ENCODE measurements around the gene SIGLEC12. TPM values are rescaled to one million over a fixed set of nuclear protein-coding genes. Genes with fewer than 3 reads are reported as not detected.

Gene SIGLEC12
- total RNA-seq, 1 donor from 2014 or later, result not detected

DNA sequence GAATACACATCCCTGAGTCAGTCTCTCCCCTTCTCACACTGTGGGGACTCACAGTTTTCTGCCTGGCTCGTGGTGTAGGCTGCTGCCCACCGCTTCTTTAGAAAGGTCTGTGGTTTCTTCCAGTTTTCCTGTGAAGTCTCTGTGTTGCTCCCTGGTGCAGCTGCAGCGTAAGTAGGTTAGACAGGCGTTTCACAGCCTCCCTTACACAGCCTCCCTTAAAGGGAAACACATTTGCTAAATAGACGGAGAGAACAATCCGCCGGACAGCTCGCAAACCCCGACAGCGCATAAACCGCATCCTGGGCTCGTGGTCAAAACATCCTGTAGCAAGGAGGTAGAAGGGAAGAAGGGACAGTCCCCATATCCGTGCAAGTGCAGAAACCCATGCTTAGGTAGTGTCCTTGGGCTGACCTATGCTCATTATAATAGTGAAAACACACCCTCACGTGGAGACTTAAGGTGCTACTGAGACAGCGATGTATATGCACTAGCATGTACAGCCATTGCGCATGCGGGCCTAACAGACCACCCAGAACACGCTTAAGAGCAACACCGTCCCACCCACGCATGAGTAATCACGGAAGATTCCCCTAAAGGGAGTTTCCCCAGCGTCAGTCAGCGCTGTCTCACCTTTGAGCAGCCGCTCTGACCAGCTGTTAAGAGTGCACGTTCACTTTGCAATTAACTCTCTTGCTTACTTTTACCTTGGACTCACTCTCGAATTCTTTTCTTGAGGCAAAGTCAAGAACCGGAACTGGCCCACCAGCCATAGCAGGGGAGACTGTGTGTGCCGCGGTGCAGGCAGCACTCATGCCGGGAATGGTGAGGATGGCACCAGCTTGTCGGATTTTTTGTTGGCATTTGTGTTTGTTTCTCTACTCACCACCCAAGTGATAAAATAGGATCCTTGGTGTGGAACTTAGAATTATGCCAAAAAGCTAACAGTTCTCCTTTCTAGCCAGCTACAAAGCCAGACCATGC, 59.9 kb downstream of the SIGLEC12 start:
- H3K4me3 Mint-ChIP-seq, result no peak overlapping the region
- no peaks in the 10 kb centered on the region for H3K36me3 Mint-ChIP-seq (ENCODE audit: low read depth)
- H3K9me3 Mint-ChIP-seq, result no peaks in the 10 kb centered on the region
- DNase-seq (ENCODE audit: low read depth, low spot score), result no peak
- TF ChIP-seq CTCF (conservative IDR thresholded peaks at IDR 0.05), result no peak
- H3K4me1 Mint-ChIP-seq, result no peaks in the 10 kb centered on the region
- no peak overlapping the region for H3K27ac Mint-ChIP-seq (ENCODE audit: unreplicated experiment)
- H3K27me3 Mint-ChIP-seq (ENCODE audit: low read depth), result peaks cover 82% of the 10 kb centered on the region

Other genes with a start within 250 kb of the SIGLEC12 start
- gene IGLON5, start 190.2 kb downstream of the SIGLEC12 start, total RNA-seq, result 17.4 and 18.1 TPM in 2 replicates
- 3.1 and 3.5 TPM in 2 replicates for gene VSIG10L, start 159.7 kb downstream of the SIGLEC12 start, total RNA-seq
- 41.1 and 42.4 TPM in 2 replicates for gene ETFB, start 135.4 kb downstream of the SIGLEC12 start, total RNA-seq
- 0.84 and 1.1 TPM in 2 replicates for gene CLDND2, start 132.8 kb downstream of the SIGLEC12 start, total RNA-seq
- gene NKG7, start 129.1 kb downstream of the SIGLEC12 start, total RNA-seq, result not detected in 2 replicates
- gene LIM2, start 113.8 kb downstream of the SIGLEC12 start, total RNA-seq, result not detected in 2 replicates
- gene C19orf84, start 111.2 kb downstream of the SIGLEC12 start, total RNA-seq, result 0.23 and 0.50 TPM in 2 replicates
- not detected in 2 replicates for gene SIGLEC10, start 84.2 kb downstream of the SIGLEC12 start, total RNA-seq
- gene SIGLEC8, start 43.3 kb downstream of the SIGLEC12 start, total RNA-seq, result not detected in 2 replicates
- not detected in 2 replicates for gene CEACAM18, start 23.3 kb downstream of the SIGLEC12 start, total RNA-seq
- gene SIGLEC6, start 29.9 kb upstream of the SIGLEC12 start, total RNA-seq, result not detected in 2 replicates
- gene ZNF175, start 69.5 kb upstream of the SIGLEC12 start, total RNA-seq, result 12.9 and 15.8 TPM in 2 replicates
- gene SIGLEC5, start 128.6 kb upstream of the SIGLEC12 start, total RNA-seq, result not detected in 2 replicates
- not detected in 2 replicates for gene SIGLEC14, start 145.0 kb upstream of the SIGLEC12 start, total RNA-seq
- 3.0 and 4.2 TPM in 2 replicates for gene SPACA6, start 191.5 kb upstream of the SIGLEC12 start, total RNA-seq
- gene HAS1, start 222.2 kb upstream of the SIGLEC12 start, total RNA-seq, result not detected in 2 replicates